Lower leg skin (tissue), 3 donors: ENCODE measurements around the gene DMBT1.

ENCODE experiments used
- CTCF ChIP-seq, 3 donors: fragments of 450-650 bp; IDR thresholded peaks; one replicate each; pipeline ENCODE4 v1.5.1; 2016; ENCODE audit warnings: antibody characterized with exemption in 3 of 3, mild to moderate bottlenecking in 3 of 3, moderate library complexity in 2 of 3
- POLR2A ChIP-seq, 2 donors: fragments of 450-650 bp; IDR thresholded peaks; one replicate each; pipeline ENCODE4 v1.6.1; 2016 to 2017; ENCODE audit warnings: antibody characterized with exemption in 2 of 2, mild to moderate bottlenecking in 1 of 2, moderate library complexity in 1 of 2

- TF ChIP-seq CTCF (IDR thresholded peaks at IDR 0.05) = no peak
- TF ChIP-seq POLR2A (IDR thresholded peaks at IDR 0.05) = no peak
Measured at GRCh38 chr10:122548407-122549085, 12.0 kb upstream of the DMBT1 start.
